ENCODE data around the gene FAM199X. TPM values are rescaled to one million over a fixed set of nuclear protein-coding genes. Genes with fewer than 3 reads are reported as not detected.

FAM199X gene
- total RNA-seq, 1 experiment from 2014 or later, result 14.3 TPM

DNA sequence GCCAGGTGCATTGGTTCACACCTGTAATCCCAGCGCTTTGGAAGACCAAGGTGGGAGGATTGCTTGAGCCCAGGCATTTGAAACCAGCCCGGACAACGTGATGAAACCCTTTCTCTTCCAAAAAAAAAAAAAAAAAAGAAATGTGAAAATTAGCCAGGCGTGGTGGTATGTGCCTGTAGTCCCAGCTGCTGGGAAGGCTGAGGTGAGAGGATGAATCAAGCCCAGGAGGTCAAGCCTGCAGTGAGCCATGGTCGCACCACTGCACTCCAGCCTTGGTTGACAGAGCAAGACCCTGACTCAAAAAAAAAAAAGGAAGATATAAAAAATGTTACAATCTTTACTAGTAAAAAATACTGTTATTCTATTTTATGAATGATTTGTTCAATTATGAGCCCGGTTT lies 5.9 kb downstream of the FAM199X start:
- Histone ChIP-seq H3K4me1 (ENCODE audit: insufficient read depth, low read length, poor library complexity, severe bottlenecking) (no peaks in the 10 kb centered on the region), H3K27me3 (replicated peaks; ENCODE audit: insufficient read depth, low read depth, low read length, poor library complexity) (no peaks in the 10 kb centered on the region), H3K4me3 (ENCODE audit: low read depth, low read length, poor library complexity, severe bottlenecking) (no peak overlapping the region), H3K9me3 (ENCODE audit: low read depth, low read length, poor library complexity, severe bottlenecking) (no peaks in the 10 kb centered on the region), H3K36me3 (ENCODE audit: insufficient read depth, low read length, poor library complexity, severe bottlenecking) (no peaks in the 10 kb centered on the region), H3K27ac (ENCODE audit: low read depth, low read length, poor library complexity, severe bottlenecking) (no peak overlapping the region)
- DNase-seq (ENCODE audit: low spot score), result no peak
- BruUV-seq (replicated peaks), result no TSS peak
- TF ChIP-seq, protein P1, sequence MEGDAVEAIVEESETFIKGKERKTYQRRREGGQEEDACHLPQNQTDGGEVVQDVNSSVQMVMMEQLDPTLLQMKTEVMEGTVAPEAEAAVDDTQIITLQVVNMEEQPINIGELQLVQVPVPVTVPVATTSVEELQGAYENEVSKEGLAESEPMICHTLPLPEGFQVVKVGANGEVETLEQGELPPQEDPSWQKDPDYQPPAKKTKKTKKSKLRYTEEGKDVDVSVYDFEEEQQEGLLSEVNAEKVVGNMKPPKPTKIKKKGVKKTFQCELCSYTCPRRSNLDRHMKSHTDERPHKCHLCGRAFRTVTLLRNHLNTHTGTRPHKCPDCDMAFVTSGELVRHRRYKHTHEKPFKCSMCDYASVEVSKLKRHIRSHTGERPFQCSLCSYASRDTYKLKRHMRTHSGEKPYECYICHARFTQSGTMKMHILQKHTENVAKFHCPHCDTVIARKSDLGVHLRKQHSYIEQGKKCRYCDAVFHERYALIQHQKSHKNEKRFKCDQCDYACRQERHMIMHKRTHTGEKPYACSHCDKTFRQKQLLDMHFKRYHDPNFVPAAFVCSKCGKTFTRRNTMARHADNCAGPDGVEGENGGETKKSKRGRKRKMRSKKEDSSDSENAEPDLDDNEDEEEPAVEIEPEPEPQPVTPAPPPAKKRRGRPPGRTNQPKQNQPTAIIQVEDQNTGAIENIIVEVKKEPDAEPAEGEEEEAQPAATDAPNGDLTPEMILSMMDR (conservative IDR thresholded peaks at IDR 0.05; ENCODE audit: low read depth, low read length), result no peak
- no peak for TF ChIP-seq EZH2 (IDR thresholded peaks at IDR 0.05; ENCODE audit: borderline replicate concordance, low read depth, low read length, poor library complexity, severe bottlenecking)
- CTCF ChIA-PET, result no interaction called here
- intact Hi-C loops (cut with micrococcal nuclease; ENCODE audit: unreplicated experiment), result no loop called here
- POLR2A ChIA-PET (ENCODE audit: low non-redundant PET), result no interaction called here

DNA sequence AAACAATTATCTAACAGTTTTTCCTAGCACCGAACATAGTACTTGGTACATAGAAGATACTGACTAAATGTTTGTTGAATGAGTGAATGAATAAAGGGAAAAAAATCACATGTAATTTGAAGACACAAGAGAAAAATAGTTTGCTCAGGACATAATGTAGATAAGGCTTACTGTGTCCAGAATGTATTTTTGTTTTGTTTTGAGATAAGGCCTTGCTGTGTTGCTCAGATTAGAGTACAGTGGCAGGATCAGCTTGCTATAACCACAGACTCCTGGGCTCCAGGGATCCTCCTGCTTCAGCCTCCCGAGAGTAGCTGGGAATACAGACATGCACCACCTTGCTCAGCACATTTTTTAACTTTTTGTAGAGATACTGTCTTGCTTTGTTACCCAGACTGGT lies 6.5 kb downstream of the FAM199X start:
- H3K4me1 ChIP-seq (ENCODE audit: insufficient read depth, low read length, poor library complexity, severe bottlenecking), result no peaks in the 10 kb centered on the region
- no peak for TF ChIP-seq EZH2 (IDR thresholded peaks at IDR 0.05; ENCODE audit: borderline replicate concordance, low read depth, low read length, poor library complexity, severe bottlenecking)
- TF ChIP-seq, protein P1 (conservative IDR thresholded peaks at IDR 0.05; ENCODE audit: low read depth, low read length), result no peak
- BruUV-seq (replicated peaks), result no TSS peak
- no peak overlapping the region for H3K4me3 ChIP-seq (ENCODE audit: low read depth, low read length, poor library complexity, severe bottlenecking)
- H3K27me3 ChIP-seq (replicated peaks; ENCODE audit: insufficient read depth, low read depth, low read length, poor library complexity), result no peaks in the 10 kb centered on the region
- DNase-seq (ENCODE audit: low spot score), result no peak
- H3K27ac ChIP-seq (ENCODE audit: low read depth, low read length, poor library complexity, severe bottlenecking), result no peak overlapping the region
- intact Hi-C loops (cut with micrococcal nuclease; ENCODE audit: unreplicated experiment), result no loop called here
- no peaks in the 10 kb centered on the region for H3K36me3 ChIP-seq (ENCODE audit: insufficient read depth, low read length, poor library complexity, severe bottlenecking)
- no peaks in the 10 kb centered on the region for H3K9me3 ChIP-seq (ENCODE audit: low read depth, low read length, poor library complexity, severe bottlenecking)
- ChIA-PET POLR2A (ENCODE audit: low non-redundant PET) (no interaction called here), CTCF (no interaction called here)

DNA sequence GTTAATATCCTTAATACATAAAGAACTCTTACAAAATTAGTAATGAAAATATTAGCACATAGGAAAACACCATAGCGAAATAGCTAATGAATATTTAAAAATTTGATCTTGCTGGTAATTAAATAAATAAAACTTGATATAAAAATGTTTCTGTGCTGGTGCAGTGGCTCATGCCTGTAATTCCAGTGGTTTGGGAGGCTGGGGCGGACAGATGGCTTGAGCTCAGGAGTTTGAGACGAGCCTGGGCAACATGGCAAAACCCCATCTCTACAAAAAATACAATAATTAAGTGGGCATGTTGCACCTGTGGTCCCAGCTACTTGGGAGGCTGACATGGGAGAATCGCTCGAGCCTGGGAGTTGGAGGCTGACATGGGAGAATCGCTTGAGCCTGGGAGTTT lies 7.6 kb downstream of the FAM199X start:
- no TSS peak for BruUV-seq (replicated peaks)
- Histone ChIP-seq H3K36me3 (ENCODE audit: insufficient read depth, low read length, poor library complexity, severe bottlenecking) (no peaks in the 10 kb centered on the region), H3K4me3 (ENCODE audit: low read depth, low read length, poor library complexity, severe bottlenecking) (no peak overlapping the region), H3K9me3 (ENCODE audit: low read depth, low read length, poor library complexity, severe bottlenecking) (no peaks in the 10 kb centered on the region), H3K27ac (ENCODE audit: low read depth, low read length, poor library complexity, severe bottlenecking) (no peak overlapping the region), H3K27me3 (replicated peaks; ENCODE audit: insufficient read depth, low read depth, low read length, poor library complexity) (no peaks in the 10 kb centered on the region), H3K4me1 (ENCODE audit: insufficient read depth, low read length, poor library complexity, severe bottlenecking) (no peaks in the 10 kb centered on the region)
- DNase-seq (ENCODE audit: low spot score), result no peak
- intact Hi-C loops (cut with micrococcal nuclease; ENCODE audit: unreplicated experiment), result no loop called here
- TF ChIP-seq EZH2 (IDR thresholded peaks at IDR 0.05; ENCODE audit: borderline replicate concordance, low read depth, low read length, poor library complexity, severe bottlenecking), result no peak
- TF ChIP-seq, protein P1 (conservative IDR thresholded peaks at IDR 0.05; ENCODE audit: low read depth, low read length), result no peak
- ChIA-PET CTCF (no interaction called here), POLR2A (ENCODE audit: low non-redundant PET) (no interaction called here)
